ENCODE data around the gene ADRM1.

The ADRM1 gene

GRCh38 chr20:62309947-62310756 lies 7.4 kb downstream of the ADRM1 start:
- DNase-seq (ENCODE audit: extremely low read depth in 1 of 2, low read depth in 1 of 2): no peak

GRCh38 chr20:62310757-62311121 lies 7.9 kb downstream of the ADRM1 start:
- no peak for DNase-seq (ENCODE audit: extremely low read depth in 1 of 2, low read depth in 1 of 2)

GRCh38 chr20:62311150-62311549 lies 8.4 kb downstream of the ADRM1 start:
- no peak for DNase-seq (ENCODE audit: extremely low read depth in 1 of 2, low read depth in 1 of 2)

DNA sequence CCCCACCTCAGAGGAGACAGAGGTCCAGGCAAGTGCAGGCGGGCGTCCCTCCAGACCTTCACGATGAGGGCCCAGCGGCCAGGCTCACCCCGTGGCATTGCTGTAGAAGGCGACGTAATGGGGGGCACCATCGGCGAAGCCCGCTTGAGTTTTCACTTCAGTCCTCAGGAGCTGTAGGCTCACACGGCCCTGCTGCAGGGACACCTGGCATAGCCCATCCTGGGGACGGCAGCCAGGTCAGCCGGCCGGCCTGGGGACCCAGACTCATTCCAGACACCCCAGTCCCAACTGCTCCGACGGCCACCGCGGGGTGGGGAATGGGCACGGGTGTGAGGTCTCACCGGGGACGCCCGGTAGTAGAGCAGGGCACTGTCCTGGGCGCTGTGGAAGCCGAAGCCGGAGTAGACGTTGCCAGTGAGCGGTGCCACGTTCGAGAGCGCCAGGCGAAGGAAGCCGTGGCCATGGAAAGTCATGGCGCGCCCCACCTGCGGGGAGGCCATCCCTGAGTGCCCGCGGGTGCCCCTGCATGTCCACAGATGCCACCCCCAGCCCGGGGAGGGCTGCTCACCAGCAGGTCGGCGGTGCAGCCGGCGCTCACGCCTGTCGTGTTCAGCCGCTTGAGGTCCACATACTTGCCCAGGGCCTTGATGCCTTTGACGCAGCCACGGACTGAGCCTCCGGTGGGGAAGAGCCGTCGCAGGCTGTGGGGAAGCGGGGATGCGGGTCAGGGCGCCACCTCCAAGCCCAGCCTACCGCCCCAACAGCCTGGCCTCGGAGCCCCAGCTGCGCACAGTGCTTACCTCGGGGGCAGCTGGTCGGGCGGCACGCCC lies 9.2 kb downstream of the ADRM1 start:
- DNase-seq (ENCODE audit: extremely low read depth in 1 of 2, low read depth in 1 of 2): no peak

GRCh38 chr20:62312662-62312977 lies 9.8 kb downstream of the ADRM1 start:
- DNase-seq (ENCODE audit: extremely low read depth in 1 of 2, low read depth in 1 of 2): no peak

DNA sequence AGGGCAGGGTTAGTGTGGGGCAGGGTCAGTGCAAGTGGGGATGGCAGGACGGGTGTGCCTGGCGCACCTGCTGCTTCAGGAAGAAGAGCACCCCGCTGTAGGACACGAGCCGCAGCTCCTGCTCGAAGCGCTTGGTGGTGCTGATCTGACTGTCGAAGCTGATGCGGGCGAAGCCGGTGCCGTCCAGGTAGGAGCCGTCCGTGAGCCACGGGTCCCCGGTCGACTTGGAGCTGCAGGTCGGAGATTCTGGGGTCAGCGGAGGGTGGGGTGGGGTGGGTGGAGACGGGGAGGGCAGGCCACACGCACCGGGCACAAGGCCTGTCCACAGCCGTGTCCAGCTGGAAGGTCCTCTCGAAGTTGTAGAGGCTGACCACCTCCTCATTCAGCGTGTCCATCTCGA lies 10.2 kb downstream of the ADRM1 start:
- no peak for DNase-seq (ENCODE audit: extremely low read depth in 1 of 2, low read depth in 1 of 2)

GRCh38 chr20:62313460-62314338 lies 10.9 kb downstream of the ADRM1 start:
- DNase-seq (ENCODE audit: extremely low read depth in 1 of 2, low read depth in 1 of 2): no peak

GRCh38 chr20:62314339-62314638 lies 11.5 kb downstream of the ADRM1 start:
- DNase-seq (ENCODE audit: extremely low read depth in 1 of 2, low read depth in 1 of 2): no peak

- no peak for DNase-seq (ENCODE audit: extremely low read depth in 1 of 2, low read depth in 1 of 2)
Observed at GRCh38 chr20:62314711-62315302, 12.0 kb downstream of the ADRM1 start.

DNA sequence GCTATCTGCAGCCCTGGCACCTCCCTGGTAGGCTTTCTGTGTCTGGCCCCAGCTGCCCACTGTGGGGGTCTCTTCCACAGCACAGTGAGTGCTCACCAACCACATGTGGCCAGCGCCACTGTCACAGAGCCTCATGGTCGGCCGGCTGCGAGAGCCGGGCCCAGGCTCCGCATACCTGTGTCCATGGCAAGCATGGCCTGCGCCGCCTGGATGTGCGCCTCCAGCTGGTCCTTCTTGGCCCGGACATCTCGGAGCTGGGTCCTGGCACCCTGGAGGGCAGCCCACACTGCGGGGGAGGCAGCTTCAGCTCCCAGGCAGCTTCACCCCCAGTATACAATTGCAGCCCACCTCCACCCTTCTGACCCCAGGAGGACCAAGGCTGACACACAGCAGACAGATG lies 13.0 kb downstream of the ADRM1 start:
- no peak for DNase-seq (ENCODE audit: extremely low read depth in 1 of 2, low read depth in 1 of 2)

GRCh38 chr20:62316331-62317166 lies 13.8 kb downstream of the ADRM1 start:
- no peak for DNase-seq (ENCODE audit: extremely low read depth in 1 of 2, low read depth in 1 of 2)

DNA sequence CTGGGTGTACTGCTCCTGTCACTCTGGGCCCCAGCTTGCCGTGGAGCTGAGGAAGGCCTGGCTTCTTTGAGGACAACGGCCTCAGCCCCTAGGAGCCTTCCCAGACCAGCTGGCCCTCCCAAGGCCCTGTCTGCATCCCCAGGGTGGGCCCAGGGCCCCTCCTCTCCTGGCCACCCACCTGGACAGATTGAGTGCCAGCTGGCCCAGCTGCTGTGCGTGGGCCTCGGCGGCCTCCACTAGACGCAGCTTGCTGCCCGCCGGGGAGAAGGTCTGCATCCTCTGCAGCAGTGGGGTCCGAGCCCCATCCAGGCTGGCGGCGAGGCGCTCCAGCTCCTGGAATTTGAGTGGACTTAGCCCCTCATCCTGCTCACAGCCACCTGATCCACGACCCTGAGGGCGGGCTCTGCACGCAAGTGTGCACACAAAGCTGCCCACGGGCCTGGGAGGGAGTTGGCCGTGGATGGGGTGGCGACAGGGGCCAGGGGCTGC lies 14.4 kb downstream of the ADRM1 start:
- no peak for DNase-seq (ENCODE audit: extremely low read depth in 1 of 2, low read depth in 1 of 2)

DNA sequence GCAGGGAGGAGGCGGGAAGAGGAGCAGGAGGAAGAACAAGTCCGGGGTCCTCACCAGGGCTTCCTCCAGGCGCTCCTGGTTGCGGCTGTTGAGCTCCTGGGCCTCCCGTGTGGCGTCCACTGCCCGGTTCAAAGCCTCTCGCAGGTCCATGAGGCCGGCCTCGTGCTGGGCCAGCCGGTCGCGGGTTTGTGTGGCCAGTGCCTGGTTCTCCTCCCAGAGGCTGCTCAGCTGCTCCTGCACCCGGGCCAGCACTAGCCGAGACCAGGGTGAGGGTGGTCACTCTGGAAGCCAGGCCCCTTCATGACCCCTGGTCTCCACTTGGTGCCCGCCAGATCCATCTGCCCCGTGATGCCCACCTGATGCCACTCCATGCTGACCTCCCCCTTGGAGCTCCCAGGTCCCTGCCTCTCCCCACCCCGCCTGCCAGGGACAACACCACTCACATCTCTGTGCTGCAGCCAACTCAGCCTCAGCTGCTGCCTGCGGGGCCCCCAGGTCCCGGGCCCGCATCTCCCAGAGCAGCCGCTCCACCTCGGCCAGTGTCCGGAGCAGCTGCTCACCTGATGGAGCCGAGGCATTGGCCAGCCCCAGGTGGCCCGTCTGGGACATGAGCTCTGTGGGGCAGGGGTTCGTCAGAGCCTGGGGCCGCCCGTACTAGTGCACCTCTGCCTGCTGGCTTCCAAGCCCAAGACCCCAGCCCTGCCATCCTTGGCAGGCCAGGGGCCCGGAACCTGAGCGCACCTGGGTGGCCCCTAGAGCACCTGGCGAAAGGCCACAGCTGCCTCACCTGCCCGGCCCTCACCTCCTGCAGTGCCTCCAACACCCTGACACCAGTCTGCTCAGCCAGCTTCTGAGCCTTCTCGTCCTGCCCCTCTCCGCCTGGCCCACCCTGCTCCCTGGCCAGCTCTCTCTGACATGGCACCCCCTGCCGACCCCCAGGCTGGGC lies 15.9 kb downstream of the ADRM1 start:
- no peak for DNase-seq (ENCODE audit: extremely low read depth in 1 of 2, low read depth in 1 of 2)

GRCh38 chr20:62319346-62319909 lies 16.6 kb downstream of the ADRM1 start:
- DNase-seq (ENCODE audit: extremely low read depth in 1 of 2, low read depth in 1 of 2): no peak

DNA sequence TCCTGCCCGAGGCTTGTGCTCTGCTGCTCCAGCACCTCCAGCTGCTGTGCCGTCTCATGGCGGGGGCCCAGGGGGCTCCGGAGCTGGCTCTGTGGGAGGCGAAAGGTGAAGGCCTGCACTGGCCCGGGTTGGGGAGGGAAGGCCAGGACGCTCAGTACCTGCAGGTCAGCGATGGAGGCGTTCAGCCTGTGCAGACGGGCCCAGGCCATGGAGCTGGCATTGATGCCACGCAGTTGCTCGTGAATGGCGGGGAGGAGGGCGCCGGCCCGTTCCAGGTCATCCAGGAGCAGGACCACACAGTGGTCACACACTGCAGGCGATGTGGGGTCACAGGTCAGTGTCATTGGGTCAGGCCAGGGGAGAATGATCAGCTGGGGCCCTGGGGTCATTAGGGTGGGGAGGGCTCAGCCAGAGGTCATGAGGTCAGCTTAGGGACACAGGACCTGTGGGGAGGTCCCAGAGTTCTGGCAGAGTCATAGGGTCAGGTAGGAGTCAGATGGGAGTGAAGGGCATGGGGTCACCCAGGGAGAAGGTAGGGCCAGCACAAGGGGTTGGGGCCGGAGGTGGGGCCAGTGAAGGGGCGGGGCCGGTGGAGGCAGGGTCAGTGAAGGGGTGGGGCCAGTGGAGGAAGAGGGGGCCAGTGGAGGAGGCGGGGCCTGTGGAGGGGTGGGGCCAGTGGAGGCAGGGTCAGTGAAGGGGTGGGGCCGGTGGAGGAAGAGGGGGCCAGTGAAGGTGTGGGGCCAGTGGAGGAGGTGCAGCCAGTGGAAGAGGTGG lies 18.0 kb downstream of the ADRM1 start:
- no peak for DNase-seq (ENCODE audit: extremely low read depth in 1 of 2, low read depth in 1 of 2)

- no peak for DNase-seq (ENCODE audit: extremely low read depth in 1 of 2, low read depth in 1 of 2)
Observed at GRCh38 chr20:62321521-62321948, 18.7 kb downstream of the ADRM1 start.

DNA sequence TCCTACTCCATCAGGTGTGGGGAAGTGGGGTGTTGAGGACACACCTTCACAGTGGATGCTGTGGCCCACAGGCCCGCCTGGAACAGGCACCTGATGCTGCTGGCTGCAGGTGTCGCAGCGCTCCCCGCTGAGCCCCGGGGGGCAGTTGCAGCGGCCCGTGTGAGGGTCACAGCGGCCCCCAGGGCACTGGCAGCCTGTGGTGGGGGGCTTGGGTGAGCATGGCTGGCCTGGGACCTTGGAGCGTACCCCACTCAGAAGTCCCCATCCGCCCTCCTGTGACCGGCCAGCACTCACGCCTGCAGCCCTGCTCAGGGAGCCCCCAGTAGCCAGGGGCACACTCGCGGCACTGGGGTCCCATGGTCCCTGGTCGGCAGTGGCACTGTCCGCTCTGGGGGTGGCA lies 19.2 kb downstream of the ADRM1 start:
- DNase-seq (ENCODE audit: extremely low read depth in 1 of 2, low read depth in 1 of 2): no peak

DNA sequence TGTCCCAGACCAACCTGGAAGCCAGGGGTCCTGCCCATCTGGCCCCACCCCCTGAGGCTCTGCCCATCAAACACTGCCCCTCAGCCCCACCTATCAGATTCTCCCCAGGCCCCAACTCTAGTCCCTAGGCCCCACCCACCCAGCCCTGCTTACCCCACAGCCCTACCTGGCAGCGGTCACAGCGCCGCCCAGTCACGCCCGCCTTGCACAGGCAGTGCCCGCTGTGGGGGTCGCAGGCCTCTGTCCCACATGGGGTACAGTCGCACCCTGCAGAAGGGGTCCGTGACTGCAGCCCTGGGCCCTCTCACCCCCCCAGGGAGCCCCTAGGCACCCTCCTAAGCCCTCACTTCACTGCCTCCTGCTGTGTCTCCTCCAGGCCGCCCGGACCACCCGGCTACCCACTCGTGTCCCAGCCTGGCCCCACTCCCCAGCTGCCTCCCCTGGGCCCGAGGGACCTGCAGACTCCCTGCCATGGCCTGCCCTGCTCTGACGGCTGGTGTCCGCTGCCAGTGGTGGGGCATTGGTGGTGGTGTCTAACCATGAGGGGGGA lies 19.8 kb downstream of the ADRM1 start:
- no peak for DNase-seq (ENCODE audit: extremely low read depth in 1 of 2, low read depth in 1 of 2)
